ENCODE data around the gene GALC.
"Not testable (repeated sequence)": the region's sequence is repeated elsewhere in the genome, so short reads cannot be mapped to it uniquely, and the experiment has no call there.

GALC gene

GRCh38 chr14:87992718-87993628 is at the start of gene GALC:
Gene GALC (minus strand): TSS chr14:87993182. CDS start chr14:87993164, 18 bp downstream.
- peak; percentile 38 for DNase-seq (ENCODE audit: low read depth)

- no peak for DNase-seq (ENCODE audit: low read depth)
Measured at GRCh38 chr14:88040146-88040545, 47.2 kb upstream of the GALC start.

GRCh38 chr14:88039197-88039596 is 46.2 kb upstream of the GALC start:
- DNase-seq (ENCODE audit: low read depth): no peak

GRCh38 chr14:88037325-88037724 is 44.3 kb upstream of the GALC start:
- no peak for DNase-seq (ENCODE audit: low read depth)

- DNase-seq (ENCODE audit: low read depth): no peak
Measured at GRCh38 chr14:88036422-88036821, 43.4 kb upstream of the GALC start.

GRCh38 chr14:88034076-88034475 is 41.1 kb upstream of the GALC start:
- DNase-seq (ENCODE audit: low read depth): no peak

GRCh38 chr14:88032373-88032772 is 39.4 kb upstream of the GALC start:
- no peak for DNase-seq (ENCODE audit: low read depth)

- no peak for DNase-seq (ENCODE audit: low read depth)
Measured at GRCh38 chr14:88030892-88031291, 37.9 kb upstream of the GALC start.

- no peak for DNase-seq (ENCODE audit: low read depth)
Measured at GRCh38 chr14:88030079-88030478, 37.1 kb upstream of the GALC start.

- no peak for DNase-seq (ENCODE audit: low read depth)
Measured at GRCh38 chr14:88029500-88029899, 36.5 kb upstream of the GALC start.

GRCh38 chr14:88026890-88027289 is 33.9 kb upstream of the GALC start:
- DNase-seq (ENCODE audit: low read depth): no peak

- no peak for DNase-seq (ENCODE audit: low read depth)
Measured at GRCh38 chr14:88025313-88025712, 32.3 kb upstream of the GALC start.

- DNase-seq (ENCODE audit: low read depth): not testable (repeated sequence)
Measured at GRCh38 chr14:88024252-88025086, 31.5 kb upstream of the GALC start.

- no peak for DNase-seq (ENCODE audit: low read depth)
Measured at GRCh38 chr14:88023658-88024187, 30.7 kb upstream of the GALC start.

GRCh38 chr14:88017535-88017934 is 24.6 kb upstream of the GALC start:
- no peak for DNase-seq (ENCODE audit: low read depth)

GRCh38 chr14:88016768-88017167 is 23.8 kb upstream of the GALC start:
- DNase-seq (ENCODE audit: low read depth): no peak

- no peak for DNase-seq (ENCODE audit: low read depth)
Measured at GRCh38 chr14:88013750-88014349, 20.9 kb upstream of the GALC start.

- DNase-seq (ENCODE audit: low read depth): no peak
Measured at GRCh38 chr14:88012495-88012894, 19.5 kb upstream of the GALC start.

GRCh38 chr14:88010331-88010730 is 17.3 kb upstream of the GALC start:
- no peak for DNase-seq (ENCODE audit: low read depth)

GRCh38 chr14:88009486-88009885 is 16.5 kb upstream of the GALC start:
- no peak for DNase-seq (ENCODE audit: low read depth)

- no peak for DNase-seq (ENCODE audit: low read depth)
Measured at GRCh38 chr14:88008039-88008742, 15.2 kb upstream of the GALC start.

- DNase-seq (ENCODE audit: low read depth): no peak
Measured at GRCh38 chr14:88007608-88008007, 14.6 kb upstream of the GALC start.
